GM21360 (cell line): ENCODE results near the gene CBX2.
A peak's percentile ranks its signal among the peaks of the same experiment; 100 is the strongest.
"Not testable (repeated sequence)": the region's sequence is repeated elsewhere in the genome, so short reads cannot be mapped to it uniquely, and the experiment has no call there.

Source experiments
- ATAC-seq: cut with Tn5 transposase; IDR thresholded peaks from one replicate; pipeline ENCODE4 v1.9.1; 2021; ENCODE audit warnings: mild to moderate bottlenecking, moderate library complexity; ENCODE audit not compliant: unreplicated experiment

Gene CBX2

DNA sequence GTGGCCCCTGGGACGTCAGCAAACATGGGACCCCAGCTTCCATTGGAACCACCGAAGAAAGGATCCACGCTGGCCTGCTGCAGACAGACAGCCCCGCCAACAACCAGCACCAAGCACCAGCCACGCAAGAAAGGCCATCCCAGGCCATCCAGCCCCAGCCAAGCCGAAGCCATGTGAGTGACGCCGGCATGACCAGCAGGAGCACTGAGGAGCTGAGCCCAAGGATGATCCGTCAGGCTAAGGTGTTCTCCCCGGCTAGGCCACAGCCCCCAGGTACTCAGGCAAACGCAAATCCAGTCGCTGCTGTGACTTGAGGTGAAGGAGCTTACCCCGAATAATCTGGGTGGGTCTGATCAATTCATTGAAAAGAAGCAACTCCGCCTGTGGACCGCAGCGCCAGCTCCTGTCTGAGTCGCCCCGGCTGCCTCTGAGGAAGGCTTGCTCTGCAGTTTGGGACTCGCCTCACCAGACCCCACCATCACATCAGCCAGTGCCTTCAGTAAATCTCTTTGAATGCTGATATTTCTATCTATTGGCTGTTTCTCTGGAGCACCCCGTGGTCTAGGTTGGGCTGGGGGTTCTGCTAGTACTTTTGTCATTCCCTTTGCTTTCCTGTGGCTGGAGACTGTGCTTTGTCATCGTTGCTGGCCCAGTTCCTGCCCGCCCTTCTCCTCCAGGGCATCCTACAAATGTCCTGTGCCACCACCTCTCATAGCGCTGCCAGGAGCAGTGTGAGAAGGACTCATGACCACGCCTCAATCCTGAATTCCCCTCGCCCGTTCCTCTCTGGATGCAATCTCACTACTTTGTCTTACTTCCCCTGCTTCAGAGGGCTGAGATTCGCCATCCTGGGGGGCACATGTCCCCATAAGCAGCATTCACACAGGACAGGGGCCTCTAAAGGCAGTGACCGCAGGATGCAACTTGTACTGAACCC, 8.1 kb upstream of the CBX2 start:
- ATAC-seq: no peak

DNA sequence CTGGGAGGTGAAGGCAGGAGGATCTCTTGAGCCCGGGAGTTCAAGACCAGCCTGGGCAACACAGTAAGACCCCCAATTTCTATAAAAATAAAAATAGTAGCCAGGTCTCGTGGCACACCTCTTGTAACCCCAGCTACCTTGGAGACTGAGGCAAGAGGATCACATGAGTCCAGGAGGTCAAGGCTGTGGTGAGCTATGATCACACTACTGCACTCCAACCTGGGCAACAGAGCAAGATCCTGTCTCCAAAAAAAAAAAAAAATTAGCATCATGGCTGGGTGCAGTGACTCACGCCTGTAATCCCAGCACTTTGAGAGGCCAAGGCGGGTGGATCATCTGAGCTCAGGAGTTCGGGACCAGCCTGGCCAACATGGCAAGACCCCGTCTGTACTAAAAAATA, 6.7 kb upstream of the CBX2 start:
- ATAC-seq: no peak

DNA sequence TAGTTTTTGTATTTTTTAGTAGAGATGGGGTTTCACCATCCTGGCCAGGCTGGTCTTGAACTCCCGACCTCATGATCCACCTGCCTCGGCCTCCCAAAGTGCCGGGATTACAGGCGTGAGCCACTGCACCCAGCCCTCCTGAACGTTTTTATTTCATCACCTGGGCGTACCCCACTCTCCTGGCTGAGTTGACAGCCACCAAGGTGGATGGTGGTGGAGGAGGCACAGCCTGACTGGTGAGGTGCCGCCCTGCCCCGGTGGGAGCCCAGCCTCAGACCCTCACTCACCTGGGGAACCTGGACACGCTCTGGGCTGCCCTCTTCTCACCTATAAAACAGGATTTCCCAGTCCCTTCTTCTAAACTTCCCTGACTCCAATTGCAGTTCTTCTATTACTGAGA, 5.2 kb upstream of the CBX2 start:
- not testable (repeated sequence) for ATAC-seq

DNA sequence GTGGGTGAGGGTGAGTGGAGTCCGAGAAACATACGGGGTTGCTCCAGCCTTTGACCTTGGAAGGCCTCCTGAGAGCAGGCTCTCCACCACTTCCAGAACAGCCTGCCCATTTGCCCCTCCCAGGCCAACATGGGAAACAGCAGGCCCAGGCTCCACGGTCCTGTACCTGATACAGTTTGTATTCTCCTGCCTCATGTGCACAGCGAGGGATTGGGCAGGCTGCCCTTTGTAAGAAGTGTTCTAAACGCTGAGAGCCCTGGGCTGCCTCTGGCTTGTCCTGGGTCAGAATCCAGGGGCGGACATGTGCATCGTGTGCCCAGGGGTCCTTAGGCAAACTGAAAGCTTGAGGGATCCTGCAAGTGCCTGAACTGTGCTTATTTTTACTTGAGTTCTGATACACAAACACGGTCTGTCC, 3.4 kb upstream of the CBX2 start:
- ATAC-seq: no peak

DNA sequence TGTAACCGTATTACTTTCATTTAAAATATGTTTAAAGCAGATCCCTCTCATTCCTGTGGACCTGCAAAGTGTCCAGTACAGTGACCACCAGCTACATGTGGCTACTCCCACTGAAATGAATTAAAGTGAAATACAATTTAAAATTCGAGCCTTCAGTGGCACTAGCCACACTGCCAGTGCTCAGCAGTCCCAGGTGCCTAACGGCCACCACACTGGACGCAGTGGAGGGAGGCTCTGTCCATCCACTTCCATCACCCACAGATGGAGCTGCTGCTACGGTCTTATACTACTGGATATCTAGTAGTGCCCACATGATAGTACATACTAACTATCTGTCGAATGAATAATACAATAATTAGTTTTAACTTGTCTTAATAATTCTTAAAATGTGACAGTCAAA, 2.3 kb upstream of the CBX2 start:
- no peak for ATAC-seq

DNA sequence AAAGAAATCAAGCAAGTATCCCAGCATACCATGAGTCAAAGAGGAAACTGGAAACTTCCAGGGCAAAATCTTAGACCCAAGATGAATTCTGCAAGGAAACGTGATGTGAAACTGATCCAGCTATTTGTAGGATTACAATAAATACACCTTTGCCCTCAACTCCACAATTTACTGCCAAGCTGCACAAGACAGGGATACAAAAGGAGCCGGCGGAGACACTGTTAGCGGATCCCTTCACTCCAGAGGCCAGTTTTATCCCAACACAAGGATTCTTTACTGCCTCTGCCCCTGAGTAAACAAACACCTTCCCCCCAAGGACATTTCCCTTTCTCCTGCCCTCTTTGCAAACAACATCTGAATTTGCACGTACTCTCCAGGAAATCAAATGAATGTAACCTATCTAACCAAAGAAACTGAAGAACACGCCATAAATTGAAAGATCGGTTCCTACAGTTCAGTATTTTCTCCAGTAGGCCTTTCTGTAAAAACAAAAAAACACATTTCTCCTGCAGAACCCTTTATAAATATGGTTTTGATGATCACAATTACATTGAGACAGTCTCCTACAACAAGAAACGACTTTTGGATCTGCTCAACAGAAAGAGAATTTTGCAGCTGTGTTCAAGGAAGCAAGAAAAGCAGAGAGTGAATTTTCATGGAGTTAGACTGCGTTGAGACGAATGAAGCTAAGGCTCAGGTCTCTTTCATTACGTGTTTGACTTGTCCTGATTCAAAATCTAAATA, 1.4 kb upstream of the CBX2 start:
- ATAC-seq: no peak

DNA sequence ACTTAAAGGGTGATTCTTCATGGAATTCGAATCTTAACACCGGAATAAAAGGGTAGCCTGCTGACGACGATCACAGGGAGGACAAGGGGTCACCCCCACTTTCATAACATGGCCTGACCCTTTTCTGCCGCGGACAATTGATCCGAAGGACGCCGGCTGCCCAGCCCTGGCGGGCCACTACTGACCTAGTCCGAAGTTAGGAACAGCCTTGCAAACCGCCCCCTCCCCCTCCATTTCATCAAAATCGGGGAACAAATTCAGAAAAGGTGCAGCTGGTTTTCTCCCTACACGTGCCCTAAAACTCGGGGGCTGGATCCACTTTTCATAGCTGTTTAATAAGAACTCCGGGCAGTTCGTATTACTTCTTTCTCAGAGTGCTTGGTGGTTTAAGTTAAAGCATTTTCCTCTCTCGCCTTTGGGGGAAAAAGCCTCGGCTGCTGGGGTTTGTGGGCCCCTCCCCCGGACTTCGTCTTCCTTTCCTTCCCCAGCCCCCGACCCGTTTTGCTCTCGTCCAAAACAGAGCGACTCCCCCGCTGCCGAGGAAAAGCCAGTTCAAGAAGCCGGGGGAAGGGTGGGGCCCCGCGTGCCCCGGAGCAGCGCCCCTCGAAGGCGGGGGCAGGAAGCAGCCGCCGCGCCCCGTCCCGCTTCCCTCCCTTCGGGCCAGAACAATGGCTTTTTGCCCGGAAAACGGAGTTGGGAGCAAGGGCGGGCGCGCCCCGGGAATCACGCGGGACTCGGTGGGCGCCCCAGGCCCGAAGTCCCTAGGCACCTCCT, 641 bp upstream of the CBX2 start:
- peak; percentile 21 for ATAC-seq

DNA sequence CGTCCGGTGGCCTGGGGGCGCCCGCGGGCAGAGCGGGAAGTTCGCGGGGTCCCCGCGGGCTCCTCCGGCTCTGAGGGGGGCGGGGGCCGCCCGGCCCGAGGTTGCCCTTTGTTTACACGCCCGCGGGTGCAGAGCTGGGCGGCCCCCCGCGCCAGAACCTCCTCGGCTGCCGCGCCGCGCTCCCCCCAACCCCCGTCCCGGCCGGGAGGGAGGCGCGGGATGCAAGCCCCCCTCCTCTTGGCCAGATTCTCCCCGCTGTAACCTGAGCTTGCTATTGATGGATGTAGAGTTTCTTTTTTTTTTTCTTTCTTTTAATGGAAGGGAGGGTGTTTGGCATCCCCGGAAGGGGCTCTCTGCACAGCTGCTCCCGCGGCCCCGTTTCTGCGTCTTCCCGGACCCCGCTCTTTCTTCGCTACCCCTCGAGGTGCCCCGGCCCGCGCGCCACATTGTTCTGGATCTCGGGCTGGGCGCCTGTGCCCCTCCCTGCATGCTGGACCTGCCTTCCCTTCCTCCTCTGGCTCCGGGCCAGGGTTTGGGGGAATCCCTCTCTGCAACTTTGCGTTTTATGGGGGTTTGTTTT, 646 bp downstream of the CBX2 start:
- no peak for ATAC-seq

DNA sequence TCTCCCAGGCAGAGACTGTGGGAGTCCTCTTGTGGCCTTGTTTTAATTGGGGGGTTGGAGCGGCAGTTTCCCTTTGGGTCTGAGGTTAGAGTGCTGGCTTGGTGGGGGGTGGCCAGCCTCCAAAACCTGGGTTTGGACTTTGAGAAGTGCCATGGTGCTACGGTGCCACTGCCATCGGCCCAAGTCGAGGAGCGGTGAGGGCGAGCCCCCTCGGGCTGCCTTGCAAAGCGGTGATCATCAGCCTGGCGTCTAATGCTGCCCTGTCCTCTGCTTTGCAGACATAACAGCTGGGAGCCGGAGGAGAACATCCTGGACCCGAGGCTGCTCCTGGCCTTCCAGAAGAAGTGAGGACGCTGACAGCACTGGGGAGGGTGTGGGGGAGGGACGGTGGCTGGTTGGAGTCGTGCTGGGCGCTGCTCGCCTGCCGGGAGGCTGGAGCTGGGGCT, 1.2 kb downstream of the CBX2 start:
- ATAC-seq: no peak

DNA sequence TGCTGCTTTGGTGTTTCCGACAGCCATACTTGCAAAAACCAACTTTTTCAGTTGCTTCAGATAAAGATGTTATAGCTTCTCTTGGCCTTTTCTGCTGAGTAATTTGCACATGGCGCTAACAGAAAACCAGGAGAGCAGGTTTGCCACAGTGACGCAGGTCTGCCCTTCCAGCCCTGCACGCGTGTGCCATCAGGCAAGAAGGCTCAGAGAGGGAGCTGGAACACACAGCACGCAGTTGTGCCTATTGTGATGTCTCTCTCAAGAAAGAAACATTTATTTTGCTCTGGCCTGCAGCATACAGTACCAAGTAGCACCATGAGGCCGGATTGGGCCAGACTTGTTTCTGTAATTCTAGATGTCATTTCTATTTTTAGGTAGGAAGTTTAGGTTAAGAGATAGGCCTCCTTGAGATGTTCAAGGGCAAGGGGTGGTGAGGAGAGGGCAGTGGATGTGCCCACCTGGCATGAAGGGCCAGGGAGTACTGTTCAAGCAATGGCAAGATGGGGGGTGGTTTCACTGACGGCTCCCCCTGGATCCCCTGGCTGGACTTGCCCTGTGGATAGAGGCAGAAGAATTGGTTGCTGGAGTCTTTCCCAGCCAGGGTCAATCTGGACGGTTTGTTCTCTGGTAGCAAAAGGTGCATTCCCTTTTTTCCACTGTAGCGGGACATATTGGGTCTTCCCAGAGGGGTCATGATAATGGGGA, 1.9 kb downstream of the CBX2 start:
- ATAC-seq: no peak

DNA sequence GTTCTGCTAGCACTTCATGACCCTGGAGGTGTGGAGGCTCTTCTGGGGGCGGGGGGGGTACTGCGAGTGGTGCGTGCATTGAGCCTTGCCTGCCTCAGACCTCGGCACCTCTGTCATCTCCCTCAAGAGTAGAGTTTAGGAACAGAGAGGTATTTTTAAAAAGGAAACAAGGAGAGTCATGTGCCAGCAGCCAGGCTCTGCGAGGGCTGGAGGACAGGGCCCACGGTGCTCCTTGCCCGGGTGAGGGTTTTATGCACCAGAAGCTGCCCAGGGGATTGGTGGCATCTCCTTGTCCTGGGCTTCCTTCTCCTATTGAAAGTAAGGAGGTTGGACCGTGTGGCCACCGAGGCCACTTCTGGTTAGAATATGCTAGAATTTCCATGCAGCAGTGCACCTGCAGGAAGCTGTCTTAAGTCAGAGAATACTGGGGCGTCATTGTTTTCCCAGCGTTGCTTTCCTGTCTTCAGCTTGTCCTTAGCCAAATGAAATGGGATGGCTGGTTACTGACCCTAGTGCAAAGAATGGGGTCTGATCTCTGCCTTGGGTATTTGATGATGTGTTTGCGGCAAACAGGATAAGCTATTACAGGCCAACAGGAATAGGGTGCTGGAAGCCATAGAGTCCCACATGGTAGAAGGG, 3.2 kb downstream of the CBX2 start:
- ATAC-seq: no peak

DNA sequence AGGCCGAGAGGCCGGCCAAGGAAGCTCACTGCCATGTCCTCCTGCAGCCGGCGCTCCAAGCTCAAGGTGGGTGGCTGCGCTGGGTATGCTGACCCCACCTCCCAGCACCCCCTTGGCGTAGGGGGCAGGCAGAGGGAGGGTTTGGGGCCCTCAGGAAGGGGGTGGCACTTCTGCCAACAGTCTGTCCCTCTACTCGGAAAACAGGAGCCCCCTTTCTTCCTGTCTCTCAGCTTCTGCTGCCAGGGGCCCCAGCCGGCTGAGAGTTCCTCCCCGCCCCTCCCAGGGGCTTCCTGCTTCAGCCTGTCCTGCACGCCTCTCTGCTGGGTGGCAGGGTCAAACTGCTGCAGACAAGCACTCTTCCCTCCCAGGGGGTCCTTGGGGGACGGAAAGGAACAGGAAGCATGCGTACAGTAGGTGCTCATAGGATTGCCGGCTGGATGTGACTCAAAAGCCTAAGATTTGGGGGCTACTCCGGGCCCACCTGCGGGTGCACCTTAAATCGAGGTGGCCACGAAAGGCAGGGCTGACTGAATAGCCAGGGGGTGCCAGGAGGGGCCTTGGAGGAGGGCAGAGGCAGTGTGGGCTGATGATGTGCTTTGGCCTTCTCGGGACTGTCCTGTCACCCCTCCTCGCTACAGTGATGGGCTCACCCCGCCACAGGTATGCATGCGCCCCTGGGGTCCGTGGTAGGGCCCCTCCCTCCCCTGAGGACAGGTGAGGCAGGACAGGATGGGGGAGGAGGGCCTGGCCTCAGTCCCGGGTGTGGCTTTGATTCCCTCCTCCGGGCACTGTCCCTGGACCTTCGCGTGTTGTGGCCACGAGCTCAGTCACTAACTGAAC, 4.0 kb downstream of the CBX2 start:
- no peak for ATAC-seq

DNA sequence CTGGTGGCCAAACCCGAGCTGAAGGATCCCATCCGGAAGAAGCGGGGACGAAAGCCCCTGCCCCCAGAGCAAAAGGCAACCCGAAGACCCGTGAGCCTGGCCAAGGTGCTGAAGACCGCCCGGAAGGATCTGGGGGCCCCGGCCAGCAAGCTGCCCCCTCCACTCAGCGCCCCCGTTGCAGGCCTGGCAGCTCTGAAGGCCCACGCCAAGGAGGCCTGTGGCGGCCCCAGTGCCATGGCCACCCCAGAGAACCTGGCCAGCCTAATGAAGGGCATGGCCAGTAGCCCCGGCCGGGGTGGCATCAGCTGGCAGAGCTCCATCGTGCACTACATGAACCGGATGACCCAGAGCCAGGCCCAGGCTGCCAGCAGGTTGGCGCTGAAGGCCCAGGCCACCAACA, 5.9 kb downstream of the CBX2 start:
- no peak for ATAC-seq

DNA sequence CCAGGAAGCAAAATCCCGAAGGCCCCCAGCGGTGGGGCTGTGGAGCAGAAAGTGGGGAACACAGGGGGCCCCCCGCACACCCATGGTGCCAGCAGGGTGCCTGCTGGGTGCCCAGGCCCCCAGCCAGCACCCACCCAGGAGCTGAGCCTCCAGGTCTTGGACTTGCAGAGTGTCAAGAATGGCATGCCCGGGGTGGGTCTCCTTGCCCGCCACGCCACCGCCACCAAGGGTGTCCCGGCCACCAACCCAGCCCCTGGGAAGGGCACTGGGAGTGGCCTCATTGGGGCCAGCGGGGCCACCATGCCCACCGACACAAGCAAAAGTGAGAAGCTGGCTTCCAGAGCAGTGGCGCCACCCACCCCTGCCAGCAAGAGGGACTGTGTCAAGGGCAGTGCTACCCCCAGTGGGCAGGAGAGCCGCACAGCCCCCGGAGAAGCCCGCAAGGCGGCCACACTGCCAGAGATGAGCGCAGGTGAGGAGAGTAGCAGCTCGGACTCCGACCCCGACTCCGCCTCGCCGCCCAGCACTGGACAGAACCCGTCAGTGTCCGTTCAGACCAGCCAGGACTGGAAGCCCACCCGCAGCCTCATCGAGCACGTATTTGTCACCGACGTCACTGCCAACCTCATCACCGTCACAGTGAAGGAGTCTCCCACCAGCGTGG, 6.5 kb downstream of the CBX2 start:
- no peak for ATAC-seq

DNA sequence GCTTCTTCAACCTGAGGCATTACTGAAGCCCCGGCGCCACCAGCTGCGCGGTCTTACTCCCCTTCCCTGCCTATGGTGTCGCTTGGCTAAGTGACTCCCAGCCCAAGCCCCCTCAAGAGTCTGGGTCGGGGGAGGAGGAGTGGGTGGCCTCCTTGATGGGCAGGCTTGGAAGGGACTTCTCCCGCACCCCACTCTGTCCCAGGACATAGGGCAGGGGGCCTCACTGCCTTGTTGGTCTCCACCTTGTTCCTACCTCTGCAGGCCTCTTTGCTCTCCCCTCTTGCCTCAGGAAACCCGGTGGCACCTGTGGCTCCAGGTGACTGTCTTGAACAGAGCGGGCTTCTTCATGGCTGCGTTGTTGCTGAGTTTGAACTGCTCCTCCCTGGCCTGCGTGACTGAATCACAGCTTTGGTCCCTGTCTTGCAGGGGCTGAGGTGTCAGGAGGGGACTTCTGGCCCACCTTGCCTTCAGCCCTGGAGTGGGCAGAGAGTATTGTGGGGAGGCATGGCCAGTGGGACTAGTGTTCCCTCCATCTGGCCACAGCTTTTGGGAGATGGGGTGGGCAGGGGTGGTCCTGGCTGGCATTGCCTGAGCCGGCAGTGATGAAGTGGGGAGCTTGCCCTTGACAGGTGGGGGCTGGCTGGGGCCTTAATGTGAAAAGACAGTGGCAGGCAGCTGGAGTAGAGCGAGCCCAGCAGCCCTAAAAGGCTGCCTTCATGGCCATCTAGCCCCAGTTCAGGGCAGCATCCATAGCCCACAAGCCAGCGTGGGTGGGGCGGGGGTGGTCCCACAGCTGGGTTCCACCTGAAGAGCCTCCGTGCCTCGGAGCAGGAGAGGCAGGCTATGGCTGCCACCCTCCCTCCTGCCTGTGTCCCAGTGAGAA, 7.3 kb downstream of the CBX2 start:
- no peak for ATAC-seq

DNA sequence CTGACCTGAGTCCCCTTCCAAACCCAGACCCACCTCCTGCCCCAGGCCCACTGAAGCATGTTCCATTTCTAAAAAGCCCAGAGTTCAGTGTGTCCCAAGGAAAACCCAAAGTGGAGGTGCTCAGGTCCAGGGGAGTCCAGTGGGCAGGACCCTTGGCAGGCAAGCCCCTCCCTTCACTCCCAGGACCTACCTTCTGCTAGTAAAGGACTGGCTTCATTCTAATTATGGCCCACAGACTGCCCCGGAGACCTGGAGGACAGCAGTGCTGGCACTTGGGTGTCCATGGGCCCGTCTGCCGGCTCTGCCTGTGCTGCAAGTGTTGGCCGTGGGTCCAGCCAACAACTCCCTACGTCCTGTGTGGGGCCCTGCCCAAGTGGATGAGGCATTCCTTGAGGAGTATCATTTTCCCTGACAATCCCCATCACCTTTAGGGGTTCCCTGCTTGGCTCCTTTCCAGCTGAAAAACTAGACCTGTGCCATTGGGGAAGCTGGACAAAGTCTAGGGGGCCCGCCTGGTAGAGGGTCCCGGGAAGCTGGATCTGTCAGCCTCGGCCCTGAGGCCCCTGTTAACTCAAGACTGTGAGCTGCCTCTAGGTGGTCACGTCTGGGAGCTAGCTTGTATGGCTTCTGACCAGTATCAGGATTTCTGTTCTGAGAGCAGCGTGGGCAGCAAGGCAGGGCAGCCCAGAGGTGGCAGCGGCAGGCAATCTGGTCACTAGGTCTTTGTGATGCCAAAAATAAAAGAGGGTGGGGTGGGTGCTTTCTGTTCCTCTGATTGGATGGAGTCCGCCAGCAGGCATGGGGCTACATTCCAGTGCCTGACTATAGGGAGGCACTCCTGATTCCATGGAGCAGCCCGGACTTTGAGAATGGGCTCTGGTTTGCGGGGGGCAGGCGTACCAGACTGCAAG, 8.2 kb downstream of the CBX2 start:
- ATAC-seq: no peak
